Ovary (tissue), 3 donors: ENCODE data around the gene AP2A2.

Experiments used
- POLR2A ChIP-seq: fragments of 450-650 bp; IDR thresholded peaks from one replicate; pipeline ENCODE4 v1.6.1; 2017; ENCODE audit warnings: antibody characterized with exemption, mild to moderate bottlenecking, moderate library complexity
- TF ChIP-seq, protein P1 (sequence below), 3 donors: fragments of 450-650 bp in 2 of 3; fragments of 200-600 bp in 1 of 3; IDR thresholded peaks; one replicate each; pipeline versions ENCODE4 v1.5.1 to v1.8.0; 2016 to 2022; ENCODE audit warnings: antibody characterized with exemption in 3 of 3, mild to moderate bottlenecking in 1 of 3
- donor health status: DM: no; HTN: no; CAD: no.

DNA sequence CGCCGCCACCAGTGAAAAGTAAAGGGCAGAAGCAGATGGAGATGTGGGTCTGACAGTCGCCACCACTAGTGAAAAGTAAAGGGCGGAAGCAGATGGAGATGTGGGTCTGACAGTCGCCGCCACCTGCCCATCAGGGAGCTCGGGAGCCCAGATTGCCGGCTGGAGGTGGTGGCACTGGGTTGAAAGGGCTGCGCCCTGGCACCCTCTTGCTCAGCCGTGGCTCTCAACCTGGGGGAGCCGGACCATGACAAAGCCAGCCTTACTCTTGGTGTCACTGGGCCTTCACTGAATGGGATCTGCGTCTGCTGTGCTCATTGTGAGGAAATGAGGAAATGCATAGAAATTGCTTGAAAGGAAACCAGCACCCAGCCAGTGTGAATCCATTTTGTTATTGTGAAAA lies 36.3 kb downstream of the AP2A2 start:
- TF ChIP-seq POLR2A, result no peak
- TF ChIP-seq, protein P1, sequence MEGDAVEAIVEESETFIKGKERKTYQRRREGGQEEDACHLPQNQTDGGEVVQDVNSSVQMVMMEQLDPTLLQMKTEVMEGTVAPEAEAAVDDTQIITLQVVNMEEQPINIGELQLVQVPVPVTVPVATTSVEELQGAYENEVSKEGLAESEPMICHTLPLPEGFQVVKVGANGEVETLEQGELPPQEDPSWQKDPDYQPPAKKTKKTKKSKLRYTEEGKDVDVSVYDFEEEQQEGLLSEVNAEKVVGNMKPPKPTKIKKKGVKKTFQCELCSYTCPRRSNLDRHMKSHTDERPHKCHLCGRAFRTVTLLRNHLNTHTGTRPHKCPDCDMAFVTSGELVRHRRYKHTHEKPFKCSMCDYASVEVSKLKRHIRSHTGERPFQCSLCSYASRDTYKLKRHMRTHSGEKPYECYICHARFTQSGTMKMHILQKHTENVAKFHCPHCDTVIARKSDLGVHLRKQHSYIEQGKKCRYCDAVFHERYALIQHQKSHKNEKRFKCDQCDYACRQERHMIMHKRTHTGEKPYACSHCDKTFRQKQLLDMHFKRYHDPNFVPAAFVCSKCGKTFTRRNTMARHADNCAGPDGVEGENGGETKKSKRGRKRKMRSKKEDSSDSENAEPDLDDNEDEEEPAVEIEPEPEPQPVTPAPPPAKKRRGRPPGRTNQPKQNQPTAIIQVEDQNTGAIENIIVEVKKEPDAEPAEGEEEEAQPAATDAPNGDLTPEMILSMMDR (IDR thresholded peaks at IDR 0.05), result no peak
